T-helper 1 cell treated with Interleukin-12 subunit alpha and Interleukin-12 subunit beta and Interleukin-4 antibody, amounts not matched to agents 30 ng/mL and 1 ng/mL, for 36 hours (primary cell): Measurements from ENCODE around the gene DSC3. TPM values are rescaled to one million over a fixed set of nuclear protein-coding genes. Genes with fewer than 3 reads are reported as not detected.

Experiments used
- intact Hi-C: fragments of 100-400 bp; cut with micrococcal nuclease; formaldehyde crosslinking; loops from one replicate; pipeline ENCODE4 v1.15.1; 2024
- total RNA-seq: library from RNA; stranded (reverse); gene quantifications from 2 replicates; pipeline ENCODE4 v1.2.3, GENCODE V29; 2022

Gene DSC3
- total RNA-seq, 1 donor from 2014 or later, result not detected

DNA sequence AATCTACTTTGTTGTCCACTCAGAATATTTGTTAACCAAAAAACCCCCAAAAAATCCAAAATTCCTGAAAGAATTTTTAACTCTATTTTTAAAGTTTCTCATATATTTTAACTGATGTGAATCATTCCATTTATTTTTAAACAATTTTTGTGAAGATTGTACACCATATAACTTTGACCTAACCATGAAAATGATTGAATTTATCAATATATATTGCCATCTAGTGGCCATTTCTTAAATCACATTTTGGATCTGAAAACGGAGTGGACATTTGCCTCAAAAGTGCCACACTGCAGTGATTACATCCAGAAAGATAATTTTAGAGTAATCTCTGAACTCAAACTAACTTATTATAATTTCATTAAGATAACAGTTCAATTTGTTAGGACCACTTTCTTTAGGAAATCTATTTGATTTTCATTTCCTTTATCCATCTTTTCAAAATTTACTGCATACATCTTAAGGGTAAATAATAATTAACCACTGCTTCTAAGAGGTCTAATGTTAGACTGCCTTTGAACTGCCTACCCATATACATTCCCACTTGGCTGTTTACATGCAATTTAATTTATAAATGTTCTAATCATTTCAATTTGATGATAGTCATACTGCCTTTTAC lies 71.1 kb downstream of the DSC3 start:
- intact Hi-C loops, result loop anchor here (1.0 kb wide), 1 partner anchor 1097 kb away; no protein-coding TSS in a partner anchor

DNA sequence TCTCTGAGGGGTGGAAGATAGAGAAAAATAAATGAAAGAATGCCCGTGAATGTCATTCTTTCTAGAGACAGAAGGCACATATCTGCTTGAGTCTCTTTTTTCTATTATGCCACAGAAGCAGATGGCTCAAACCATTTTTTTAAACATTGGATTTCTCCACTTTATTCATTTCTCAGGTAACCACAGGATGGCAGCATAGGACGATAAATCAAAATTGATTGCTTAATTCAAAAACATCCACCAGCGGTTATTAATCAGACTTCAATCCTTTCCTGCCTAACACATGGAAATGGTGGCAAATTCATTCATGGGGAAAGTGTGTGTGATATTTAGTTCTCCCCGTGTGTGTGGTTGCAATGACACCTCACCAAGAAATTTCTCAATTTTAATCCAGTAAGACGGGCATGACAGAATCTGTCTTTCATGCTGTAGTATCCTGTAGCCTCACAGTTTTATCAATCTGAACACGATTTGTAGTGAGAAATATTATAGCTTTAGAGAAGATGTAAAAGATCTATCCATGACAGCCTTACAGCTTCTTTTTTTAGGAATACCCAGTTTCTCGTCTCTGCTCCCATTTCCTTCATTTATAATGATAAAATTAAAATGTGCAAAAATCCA lies 72.2 kb downstream of the DSC3 start:
- intact Hi-C loops, result no loop called here

DNA sequence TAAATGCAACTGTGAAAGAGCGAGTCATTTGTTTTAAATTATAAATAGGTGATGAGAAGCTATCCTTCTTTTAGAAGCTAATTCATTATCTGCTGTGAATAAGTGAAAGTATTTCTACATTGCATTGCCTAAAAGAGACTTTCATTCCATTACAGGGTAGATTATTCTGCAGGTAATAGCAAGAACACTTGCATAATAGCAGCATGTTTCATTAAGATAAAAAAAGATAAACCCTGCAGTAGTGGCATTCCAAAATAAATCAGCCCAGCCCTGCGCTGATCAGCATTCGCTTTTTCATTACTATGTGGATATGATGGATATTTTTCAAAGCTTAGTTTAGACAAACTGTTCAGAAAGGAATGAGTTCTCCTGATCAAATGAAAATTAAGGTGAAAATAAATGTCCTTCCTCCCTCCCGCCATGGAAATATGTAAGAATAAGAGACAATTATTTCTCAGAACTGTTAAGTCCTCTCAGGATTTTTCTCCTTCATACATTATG lies 72.8 kb downstream of the DSC3 start:
- intact Hi-C loops, result no loop called here

DNA sequence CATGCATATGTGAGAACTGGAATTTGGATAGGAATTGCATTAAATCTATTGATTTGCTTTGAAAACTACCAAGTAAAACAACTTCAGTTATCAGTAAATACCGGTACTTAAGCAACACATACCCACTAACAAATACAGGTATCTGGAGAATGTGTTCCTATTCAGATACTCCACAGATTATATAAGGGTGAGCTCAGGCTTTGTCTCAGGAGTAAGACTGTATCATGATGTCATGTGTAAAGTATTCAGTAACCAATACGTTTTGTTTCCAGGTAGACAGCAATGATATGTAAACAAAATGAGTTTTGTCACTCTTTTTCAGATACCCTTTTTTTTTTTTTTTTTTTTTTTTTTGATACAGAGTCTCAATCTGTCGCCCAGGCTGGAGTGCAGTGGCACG lies 74.8 kb downstream of the DSC3 start:
- intact Hi-C loops, result no loop called here

DNA sequence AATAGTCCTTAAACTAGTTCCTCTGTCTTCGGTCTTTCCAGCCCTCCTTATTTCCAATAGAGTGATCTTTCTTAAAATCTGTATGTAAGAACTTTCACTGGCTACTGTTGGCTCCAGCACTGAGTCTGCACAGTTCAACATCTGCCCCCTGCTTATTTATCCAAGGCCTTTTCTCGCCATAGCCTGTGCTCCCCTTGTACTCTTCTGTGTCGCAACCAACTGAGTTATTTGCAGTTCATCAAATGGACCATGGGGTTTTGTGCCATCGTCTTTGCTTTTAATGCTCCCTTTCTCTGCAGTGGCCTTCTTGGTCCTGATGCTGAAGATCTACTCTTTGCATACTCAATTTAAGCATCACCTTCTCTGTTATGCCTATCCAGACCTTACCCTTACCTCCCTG lies 77.3 kb downstream of the DSC3 start:
- intact Hi-C loops, result no loop called here

DNA sequence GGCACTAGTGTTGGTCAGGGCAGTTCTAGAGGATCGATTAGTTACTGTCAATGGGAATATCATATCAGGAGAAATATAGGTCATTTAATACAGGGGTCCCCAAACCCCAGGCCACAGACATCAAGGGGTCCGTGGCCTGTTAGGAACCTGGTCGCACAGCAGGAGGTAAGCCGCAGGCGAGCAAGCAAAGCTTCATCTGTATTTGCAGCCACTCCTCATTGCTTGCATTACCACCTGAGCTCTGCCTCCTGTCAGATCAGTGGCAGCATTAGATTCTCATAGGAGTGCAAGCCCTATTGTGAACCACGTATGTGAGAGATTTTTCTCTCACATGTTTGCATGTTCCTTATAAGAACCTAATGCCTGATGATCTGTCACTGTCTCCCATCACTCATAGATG lies 81.9 kb downstream of the DSC3 start:
- intact Hi-C loops, result no loop called here

DNA sequence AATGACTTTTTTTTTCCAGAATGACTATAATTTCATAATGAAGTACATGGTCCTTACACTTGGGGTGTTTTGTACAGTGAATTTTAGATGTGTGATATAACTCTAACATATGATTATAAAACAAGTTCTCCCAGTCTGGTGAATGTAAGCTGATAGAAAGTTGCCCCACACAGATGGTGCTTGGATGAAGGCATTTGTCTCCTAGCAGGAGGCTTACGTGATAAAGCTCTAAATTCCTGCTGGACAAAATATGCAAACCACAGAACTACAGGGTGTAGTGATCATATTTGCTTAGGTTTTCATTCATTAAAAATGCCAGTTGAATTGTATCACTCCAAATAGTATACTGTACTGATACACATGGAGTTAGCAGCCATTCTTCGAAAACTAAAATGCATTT lies 85.5 kb downstream of the DSC3 start:
- intact Hi-C loops, result no loop called here

- intact Hi-C loops, result no loop called here
Measured at GRCh38 chr18:30954262-30954661, 88.3 kb downstream of the DSC3 start.

DNA sequence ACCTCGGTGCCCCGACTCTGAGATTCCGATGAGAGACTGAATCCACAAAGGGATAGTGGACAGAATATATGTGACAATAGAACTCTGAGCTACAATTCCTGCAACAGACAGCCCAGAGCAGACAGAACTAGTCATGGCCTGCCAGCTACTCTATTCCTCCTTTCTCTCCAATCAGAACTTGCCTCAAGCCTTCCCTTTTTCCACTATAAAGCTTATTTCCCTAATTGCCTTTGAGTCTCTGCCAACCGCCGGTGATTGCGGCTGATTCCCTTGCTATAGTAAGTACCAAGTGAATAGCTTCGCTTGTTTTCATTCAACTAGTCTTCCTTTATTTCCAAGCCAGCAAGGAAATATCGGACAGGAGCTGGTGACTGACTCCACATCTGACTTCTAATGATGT lies 96.8 kb downstream of the DSC3 start:
- intact Hi-C loops, result no loop called here

- intact Hi-C loops, result no loop called here
Measured at GRCh38 chr18:30944773-30945417, 97.6 kb downstream of the DSC3 start.

DNA sequence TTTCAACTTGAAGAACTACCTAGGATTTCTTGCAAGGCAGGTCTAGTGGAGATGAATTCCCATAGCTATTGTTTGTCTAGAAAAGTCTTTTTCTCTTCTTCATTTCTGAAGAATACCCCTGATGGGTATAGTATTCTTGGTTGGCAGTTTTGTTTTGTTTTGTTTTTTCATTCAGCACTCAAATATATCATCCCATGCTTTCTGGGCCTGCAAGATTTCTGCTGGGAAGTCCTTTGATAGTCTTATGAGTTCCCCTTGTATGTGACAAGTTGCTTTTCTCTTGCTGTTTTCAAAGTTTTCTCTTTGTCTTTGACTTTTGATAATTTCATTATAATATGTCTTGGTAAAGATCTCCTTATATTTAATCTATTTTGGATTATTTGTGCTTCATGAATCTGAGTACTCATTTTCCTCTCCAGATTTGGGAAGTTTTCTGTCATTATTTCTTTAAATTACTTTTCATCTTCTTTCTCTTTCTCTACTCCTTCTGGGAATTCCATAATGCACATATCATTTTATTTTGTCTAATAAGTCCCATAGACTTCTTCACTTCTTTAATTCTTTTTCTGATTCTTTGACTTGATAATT lies 101.5 kb downstream of the DSC3 start:
- intact Hi-C loops, result no loop called here

Other genes with a start within 250 kb of the DSC3 start
- gene DSC2, start 59.7 kb upstream of the DSC3 start, total RNA-seq, result not detected in 2 replicates
- not detected in 2 replicates for gene DSC1, start 120.1 kb upstream of the DSC3 start, total RNA-seq